Suppressor macrophage treated with lipopolysaccharide for 1 hour (primary cell): Measurements from ENCODE around the gene KLHL42.
"Not testable (repeated sequence)": the region's sequence is repeated elsewhere in the genome, so short reads cannot be mapped to it uniquely, and the experiment has no call there.

Source experiments
- DNase-seq, 3 donors: peaks; one replicate each; pipeline ENCODE4 v3.0.0-alpha.2; 2020 to 2022

The KLHL42 gene, protein sequence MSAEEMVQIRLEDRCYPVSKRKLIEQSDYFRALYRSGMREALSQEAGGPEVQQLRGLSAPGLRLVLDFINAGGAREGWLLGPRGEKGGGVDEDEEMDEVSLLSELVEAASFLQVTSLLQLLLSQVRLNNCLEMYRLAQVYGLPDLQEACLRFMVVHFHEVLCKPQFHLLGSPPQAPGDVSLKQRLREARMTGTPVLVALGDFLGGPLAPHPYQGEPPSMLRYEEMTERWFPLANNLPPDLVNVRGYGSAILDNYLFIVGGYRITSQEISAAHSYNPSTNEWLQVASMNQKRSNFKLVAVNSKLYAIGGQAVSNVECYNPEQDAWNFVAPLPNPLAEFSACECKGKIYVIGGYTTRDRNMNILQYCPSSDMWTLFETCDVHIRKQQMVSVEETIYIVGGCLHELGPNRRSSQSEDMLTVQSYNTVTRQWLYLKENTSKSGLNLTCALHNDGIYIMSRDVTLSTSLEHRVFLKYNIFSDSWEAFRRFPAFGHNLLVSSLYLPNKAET

DNA sequence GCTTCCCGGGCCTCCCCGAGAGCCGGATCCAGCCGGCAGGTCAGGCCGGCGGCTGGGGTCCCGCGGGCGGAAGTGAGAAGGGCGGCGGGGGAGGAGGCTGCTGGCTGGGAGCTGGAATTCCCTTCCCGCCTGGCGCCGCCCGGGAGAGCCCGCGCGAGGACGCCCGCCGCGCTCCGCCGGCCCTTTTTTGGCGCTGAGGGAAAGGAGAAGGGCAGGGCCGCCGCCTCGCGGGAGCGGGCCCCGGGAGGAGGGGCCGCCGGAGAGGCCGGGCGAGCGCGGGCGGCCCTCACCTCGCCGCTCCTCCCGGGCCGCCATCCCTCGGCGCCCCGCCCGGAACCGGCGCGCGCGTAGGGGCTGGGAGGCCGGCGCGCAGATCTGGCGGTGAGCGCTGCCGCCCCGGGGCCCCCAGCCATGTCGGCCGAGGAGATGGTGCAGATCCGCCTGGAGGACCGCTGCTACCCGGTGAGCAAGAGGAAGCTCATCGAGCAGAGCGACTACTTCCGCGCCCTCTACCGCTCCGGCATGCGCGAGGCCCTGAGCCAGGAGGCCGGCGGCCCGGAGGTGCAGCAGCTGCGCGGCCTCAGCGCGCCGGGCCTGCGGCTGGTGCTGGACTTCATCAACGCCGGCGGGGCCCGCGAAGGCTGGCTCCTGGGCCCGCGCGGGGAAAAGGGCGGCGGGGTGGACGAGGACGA lies at the start of gene KLHL42, which contains the start of gene MANSC4:
KLHL42 (plus strand) TSS at position 314 of the 692 bp plus-strand sequence; CDS start at position 412, 98 bp downstream.
MANSC4 (minus strand) TSS at position 317 of the 692 bp plus-strand sequence. CDS start 8,960 bp downstream, outside the sequence.
- peak; percentile 69 to 89 (median 75) for DNase-seq

DNA sequence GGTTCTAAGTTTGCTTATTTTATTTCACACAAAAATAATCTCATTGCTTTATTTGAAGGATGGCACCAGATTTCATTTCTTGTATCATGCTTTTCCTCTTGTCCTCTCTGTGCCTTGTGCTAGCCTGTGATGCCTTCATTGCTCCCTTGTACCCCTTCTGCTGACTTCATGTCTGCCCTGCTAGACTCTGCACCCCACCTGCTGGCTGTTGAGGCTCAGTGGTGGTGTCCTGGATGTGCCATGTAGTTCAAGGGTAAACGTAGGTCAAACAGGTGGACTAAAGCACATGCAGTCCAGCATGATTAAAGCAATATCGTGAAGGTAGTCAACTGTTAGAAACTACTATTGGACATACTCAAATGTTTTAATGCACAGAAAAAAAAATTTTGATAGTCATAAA lies 47.8 kb upstream of the KLHL42 start:
- DNase-seq: no peak

GRCh38 chr12:27733052-27733656 lies 46.9 kb upstream of the KLHL42 start:
- peak; percentile 39 to 59 (median 46) for DNase-seq

DNA sequence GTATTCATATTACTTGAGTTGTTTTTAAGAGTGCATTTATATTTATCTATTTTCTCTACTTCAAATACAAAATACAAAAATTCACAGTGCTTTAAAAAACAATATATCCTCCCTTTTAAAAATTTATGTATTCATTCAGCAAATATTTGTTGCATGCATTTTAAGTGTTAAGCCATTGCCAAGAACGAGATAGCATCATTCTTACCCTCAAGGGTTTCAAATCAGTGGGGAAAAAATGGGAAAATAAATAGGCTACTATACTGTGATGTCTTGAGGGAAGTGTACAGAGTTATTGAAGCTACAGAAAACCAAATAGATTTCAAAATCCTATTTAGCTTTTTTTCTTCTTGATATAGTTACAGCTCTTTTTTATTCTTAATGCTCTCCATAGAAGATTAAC lies 46.2 kb upstream of the KLHL42 start:
- DNase-seq: no peak

DNA sequence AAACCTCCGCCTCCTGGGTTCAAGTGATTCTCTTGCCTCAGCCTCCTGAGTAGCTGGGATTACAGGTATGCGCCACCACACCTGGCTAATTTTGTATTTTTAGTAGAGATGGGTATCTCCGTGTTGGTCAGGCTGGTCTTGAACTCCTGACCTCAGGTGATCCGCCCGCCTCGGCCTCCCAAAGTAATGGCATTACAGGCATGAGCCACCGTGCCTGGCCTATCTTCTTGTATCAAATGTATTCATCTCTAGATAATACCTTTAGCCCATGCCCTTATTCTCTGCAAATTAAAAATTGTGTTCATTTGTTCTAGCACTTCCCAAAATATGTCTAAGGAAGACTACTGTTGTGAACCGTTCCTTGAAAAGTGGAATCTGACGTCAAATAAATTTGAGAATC lies 45.7 kb upstream of the KLHL42 start:
- not testable (repeated sequence) for DNase-seq

DNA sequence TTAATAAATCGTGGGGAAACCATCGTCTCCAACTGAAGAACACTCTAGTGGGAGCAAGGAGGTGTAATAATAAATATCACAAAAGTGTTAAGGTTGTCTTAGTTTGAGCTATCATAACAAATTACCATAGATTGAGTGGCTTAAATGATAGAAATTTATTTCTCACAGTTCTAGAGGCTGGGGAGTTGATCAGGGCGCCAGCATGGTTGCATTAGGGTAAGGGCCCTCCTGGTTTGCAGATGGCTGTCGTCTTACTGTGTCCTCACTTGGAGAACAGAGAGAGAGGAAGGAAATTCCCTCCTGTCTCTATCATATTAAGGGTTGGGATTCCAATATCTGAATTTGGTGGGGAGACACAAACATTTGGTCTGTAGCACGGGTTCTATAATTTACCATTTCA lies 36.4 kb upstream of the KLHL42 start:
- no peak for DNase-seq

- DNase-seq: not testable (repeated sequence)
Measured at GRCh38 chr12:27745734-27746133, 34.3 kb upstream of the KLHL42 start.

DNA sequence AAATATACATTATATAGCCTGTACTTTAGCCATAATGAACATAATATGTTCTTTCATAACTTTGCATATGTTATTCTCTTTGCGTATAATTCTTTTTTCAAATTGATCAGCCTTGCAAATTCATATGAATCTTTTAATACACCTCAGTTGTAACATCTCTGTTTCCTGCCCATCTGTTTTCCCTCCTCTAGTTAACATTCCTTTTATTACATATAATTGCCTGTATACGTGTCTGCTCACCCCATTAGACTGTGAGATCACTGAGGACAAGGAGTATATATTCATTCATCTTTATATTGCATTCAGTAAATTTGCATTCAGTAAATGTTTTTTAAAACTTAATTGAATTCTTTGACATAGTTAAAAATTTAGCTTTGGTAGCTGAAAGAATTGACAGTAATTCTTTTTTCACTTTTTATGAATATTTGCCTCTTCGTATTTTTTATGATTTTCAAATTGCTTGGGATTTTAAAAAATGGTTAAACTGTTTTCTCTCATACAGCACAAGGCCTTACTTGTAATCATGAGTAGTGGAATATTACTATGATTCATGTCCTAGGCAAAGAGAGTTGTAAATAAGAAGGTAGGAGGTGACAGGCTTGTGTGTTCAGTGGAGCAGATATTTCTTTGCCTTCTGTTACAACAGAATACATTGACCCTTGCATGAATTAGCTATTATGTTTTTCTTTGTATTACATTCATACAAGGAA lies 32.8 kb upstream of the KLHL42 start:
- no peak for DNase-seq

- DNase-seq: no peak
Measured at GRCh38 chr12:27751386-27752047, 28.5 kb upstream of the KLHL42 start.

DNA sequence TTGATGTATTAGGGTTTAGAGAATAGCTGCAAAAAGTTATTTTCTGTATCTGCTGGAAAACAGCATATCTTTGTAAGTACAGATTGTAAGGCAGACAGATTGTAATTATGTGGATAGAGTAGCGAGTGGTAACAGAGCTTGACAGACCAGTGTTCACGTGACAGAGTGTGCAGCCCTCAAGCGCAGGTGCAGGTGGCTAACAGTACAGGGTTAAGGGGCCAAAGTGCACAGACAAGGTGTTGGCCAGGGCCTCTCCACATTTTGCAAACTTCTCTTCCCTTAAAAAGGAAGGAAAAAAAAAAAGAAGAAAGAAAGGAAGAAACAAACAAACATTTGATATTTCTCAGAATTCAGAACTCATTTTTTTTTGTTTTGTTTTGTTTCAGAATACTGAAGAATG lies 25.2 kb upstream of the KLHL42 start:
- DNase-seq: no peak

GRCh38 chr12:27756670-27757195 lies 23.3 kb upstream of the KLHL42 start:
- no peak for DNase-seq

DNA sequence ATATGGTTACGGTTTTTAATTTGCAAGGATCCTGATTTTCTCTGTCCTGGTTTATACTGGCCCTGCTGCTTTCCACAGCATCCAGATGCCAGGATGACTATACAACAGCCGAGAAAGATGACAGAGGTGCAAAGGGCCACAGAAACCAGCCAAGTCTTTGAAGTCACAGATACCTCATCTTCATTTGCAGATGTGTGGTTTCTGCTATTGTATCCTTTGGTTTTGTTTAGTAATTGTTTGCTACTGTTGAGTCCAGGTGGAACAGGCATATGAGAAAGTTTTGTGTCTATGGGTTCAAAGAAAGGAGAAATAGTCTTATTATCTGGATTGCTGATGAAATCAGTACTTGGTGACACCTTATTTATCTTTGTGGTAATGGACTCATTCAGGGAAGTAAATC lies 17.3 kb upstream of the KLHL42 start:
- DNase-seq: no peak

DNA sequence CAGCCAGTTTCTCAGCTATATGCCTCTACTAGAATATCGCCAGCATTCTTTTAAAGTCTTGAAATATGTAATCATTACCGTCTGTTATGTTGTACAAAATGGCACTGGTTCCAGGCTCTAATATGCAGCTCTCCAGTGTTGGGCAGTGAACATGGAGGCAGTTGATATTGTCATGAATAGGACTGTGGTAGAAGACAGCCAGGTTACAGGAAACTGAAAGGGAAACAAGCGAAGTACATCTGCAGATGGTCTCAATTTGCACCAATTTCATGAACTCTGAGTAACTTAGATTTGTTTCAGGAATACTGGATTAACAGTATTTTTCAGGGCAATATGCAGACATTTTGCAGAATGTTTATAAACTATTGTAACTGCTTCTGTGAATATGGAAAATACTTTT lies 13.4 kb upstream of the KLHL42 start:
- DNase-seq: no peak

DNA sequence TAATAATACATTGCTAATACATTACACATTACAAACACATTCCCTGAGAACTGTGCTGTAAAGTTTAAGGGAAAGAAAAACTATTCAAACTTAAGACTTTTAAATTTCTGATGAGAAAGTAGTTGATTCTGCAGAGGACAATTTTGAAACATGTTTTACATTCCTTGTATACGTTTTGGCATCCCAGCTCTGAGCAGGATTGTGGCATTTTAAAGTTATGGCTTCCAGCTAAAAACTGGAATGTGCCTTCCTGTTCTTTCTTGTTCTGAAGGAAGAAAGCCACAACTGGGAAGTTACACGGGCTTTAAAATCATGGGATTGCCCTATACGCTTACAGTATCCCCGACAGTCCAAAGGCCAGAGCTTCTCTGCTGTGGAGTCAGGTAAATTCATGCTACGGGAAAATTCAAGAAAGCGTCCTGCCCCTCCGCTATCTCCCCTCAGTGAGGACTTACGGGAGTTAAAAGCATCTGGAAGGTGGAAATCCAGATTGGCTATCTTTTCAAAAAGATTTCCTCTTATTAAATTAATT lies 10.8 kb upstream of the KLHL42 start:
- no peak for DNase-seq

DNA sequence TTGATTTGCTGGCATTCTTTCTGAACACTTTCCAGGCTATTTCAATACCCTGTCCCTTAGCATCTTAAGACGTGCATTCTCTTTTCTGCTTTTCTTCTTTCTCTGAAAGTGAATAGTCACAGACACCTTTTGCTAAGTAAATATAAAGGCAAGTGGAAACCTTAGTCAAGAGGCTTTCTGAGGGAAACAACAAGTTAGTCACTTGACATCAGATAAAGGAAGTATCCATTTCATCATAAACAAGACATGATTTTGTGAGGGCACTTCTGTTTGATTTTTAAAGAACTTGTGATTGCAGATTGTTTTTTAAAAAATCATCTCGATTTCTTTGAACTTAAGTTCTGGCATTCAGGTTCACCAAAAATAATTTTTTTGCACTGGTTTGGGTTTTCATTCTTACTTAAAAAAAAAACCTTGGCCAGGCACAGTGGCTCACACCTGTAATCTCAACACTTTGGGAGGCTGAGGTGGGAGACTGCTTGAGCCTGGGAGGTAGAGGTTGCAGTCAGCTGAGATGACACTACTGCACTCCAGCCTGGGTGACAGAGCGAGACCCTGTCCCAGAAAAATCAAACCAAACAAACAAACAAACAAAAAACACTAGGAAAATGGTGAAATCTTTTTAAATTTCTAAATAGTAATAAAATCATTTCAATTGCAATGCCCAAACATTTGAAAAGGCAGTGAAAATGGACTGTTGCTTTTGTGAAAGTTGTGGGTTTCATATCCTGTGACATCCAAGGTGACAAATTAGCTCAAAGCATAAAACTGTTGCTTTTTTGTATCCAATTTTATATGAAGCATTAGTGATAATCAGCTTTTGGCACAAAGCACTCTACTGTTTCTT lies 8.3 kb upstream of the KLHL42 start:
- DNase-seq: peak; percentile 15 to 47 (median 36)

GRCh38 chr12:27772328-27773049 lies 7.5 kb upstream of the KLHL42 start:
- no peak for DNase-seq

- DNase-seq: no peak
Measured at GRCh38 chr12:27777141-27777540, 2.9 kb upstream of the KLHL42 start.

- no peak for DNase-seq
Measured at GRCh38 chr12:27778206-27778605, 1.8 kb upstream of the KLHL42 start.

DNA sequence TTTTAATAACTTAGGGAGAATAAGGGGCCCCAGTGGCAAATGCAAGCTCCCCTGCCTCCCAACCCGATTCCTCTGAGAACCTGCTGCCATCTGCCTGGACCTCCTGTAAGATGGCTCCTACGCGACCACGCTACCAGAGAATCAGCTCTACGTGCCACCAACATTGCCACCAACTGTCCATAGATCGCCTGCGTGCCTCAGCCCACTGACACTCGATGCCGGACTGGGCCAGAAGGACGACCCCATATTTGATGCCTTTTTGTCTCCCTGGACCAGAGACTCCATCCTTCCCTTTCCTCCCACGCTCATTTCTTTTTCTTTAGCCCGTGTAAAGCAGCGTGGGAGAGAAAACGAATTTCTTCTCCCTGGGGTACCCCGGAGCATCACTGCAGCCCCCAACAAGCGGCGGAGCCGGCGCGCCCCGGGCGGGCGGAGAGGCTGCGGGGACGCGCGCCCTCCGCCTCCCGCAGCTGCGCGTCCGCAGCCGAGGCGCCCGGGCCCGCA lies 565 bp upstream of the KLHL42 start:
- DNase-seq: peak in 1 of 3 donors; percentile 20
